ENCODE results near the gene NKD1. TPM values are rescaled to one million over a fixed set of nuclear protein-coding genes. Genes with fewer than 3 reads are reported as not detected.

NKD1 gene
- polyA plus RNA-seq, 3 donors: 0.01 TPM; not detected in 2

DNA sequence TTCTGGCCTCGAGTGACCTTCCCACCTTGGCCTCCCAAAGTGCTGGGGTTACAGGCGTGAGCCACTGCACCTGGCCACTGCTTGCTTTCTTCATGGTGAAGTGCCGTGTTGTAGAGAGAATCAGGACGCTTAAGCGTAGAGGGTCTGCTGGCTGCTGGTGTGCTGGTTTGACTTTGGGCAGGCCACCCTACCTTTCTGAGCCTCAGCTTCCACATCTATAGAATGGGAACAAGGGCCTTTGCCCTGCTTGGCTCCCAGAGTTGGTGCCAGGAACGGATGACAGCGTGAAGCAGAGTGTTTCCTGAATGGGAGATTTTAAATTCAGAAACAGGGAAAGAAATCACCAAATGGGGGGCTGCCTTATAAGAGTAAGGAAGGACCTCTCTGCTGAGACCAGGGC, 60.9 kb downstream of the NKD1 start:
- no peaks in the 10 kb centered on the region for H3K9me3 ChIP-seq (replicated peaks in 1 of 2; ENCODE audit: control insufficient read depth in 1 of 2, insufficient read depth in 1 of 2, low read length in 2 of 2)
- peaks cover 3 to 7% (median 6%) of the 10 kb centered on the region in 3 donors for H3K27me3 Mint-ChIP-seq (ENCODE audit: low read depth in 3 of 3)
- no peaks in the 10 kb centered on the region for H3K36me3 ChIP-seq (replicated peaks in 1 of 2; ENCODE audit: control insufficient read depth in 1 of 2, insufficient read depth in 2 of 2, low read length in 2 of 2)
- no peak overlapping the region for H3K27ac Mint-ChIP-seq
- no peaks in the 10 kb centered on the region for H3K27me3 ChIP-seq (ENCODE audit: control insufficient read depth in 2 of 2, insufficient read depth in 2 of 2, low read length in 2 of 2)
- H3K79me2 ChIP-seq (ENCODE audit: insufficient read depth, low read length): no peaks in the 10 kb centered on the region
- H3K4me1 ChIP-seq (ENCODE audit: control insufficient read depth in 1 of 2, insufficient read depth in 2 of 2, low read length in 2 of 2): peaks cover 27 to 29% of the 10 kb centered on the region in 2 donors
- H3K36me3 Mint-ChIP-seq: peaks cover 0 to 7% of the 10 kb centered on the region in 2 donors
- no peak overlapping the region for H3K9ac ChIP-seq (ENCODE audit: insufficient read depth, low read length, poor library complexity, severe bottlenecking)
- no peak overlapping the region for H3K4me2 ChIP-seq (replicated peaks; ENCODE audit: extremely low read depth, low read length, poor library complexity, severe bottlenecking)
- peaks cover 28% of the 10 kb centered on the region for H3K4me1 Mint-ChIP-seq
- H3K27ac ChIP-seq (ENCODE audit: low read depth in 1 of 2, low read length in 2 of 2): no peak overlapping the region
- no peak overlapping the region for H3K4me3 ChIP-seq (replicated peaks in 1 of 3; ENCODE audit: low read depth in 2 of 3, low read length in 3 of 3)
- TF ChIP-seq, protein P1, sequence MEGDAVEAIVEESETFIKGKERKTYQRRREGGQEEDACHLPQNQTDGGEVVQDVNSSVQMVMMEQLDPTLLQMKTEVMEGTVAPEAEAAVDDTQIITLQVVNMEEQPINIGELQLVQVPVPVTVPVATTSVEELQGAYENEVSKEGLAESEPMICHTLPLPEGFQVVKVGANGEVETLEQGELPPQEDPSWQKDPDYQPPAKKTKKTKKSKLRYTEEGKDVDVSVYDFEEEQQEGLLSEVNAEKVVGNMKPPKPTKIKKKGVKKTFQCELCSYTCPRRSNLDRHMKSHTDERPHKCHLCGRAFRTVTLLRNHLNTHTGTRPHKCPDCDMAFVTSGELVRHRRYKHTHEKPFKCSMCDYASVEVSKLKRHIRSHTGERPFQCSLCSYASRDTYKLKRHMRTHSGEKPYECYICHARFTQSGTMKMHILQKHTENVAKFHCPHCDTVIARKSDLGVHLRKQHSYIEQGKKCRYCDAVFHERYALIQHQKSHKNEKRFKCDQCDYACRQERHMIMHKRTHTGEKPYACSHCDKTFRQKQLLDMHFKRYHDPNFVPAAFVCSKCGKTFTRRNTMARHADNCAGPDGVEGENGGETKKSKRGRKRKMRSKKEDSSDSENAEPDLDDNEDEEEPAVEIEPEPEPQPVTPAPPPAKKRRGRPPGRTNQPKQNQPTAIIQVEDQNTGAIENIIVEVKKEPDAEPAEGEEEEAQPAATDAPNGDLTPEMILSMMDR (IDR thresholded peaks at IDR 0.05): no peak
- H3K9me3 Mint-ChIP-seq: peaks cover 0 to 1% (median 0%) of the 10 kb centered on the region in 7 donors
- 83% methylated on average over 7 of the region's 7 CpGs for WGBS (ENCODE audit: insufficient coverage)
- intact Hi-C loops (cut with micrococcal nuclease): no loop called here
- no peak overlapping the region for H2AFZ ChIP-seq (ENCODE audit: insufficient read depth, low read depth, low read length, poor library complexity, severe bottlenecking)
- no peak overlapping the region for H3K4me3 Mint-ChIP-seq
- H4K20me1 ChIP-seq (ENCODE audit: insufficient read depth, low read length): no peaks in the 10 kb centered on the region
- no peak for DNase-seq

DNA sequence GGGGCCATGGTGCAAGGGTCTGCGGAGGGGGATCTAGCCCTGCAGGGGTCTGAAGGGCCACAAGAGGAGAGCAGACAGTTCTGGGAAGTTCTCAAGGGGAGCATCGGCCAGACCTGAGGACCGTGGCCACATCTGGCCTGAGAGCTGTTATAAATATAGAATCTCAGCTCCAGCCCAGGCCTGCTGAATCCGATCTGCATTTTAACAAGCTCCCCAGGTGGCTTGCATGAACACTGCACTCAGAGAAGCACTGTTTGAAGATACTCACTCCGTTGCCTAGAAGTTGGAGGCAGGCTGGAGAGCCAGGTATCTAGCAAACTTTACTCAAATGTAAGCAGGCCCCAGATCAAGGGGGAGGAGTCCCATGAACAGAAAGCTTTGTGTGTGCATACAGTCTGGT, 61.3 kb downstream of the NKD1 start:
- Mint-ChIP-seq H3K9me3 (peaks cover 0 to 1% (median 0%) of the 10 kb centered on the region in 7 donors), H3K4me3 (no peak overlapping the region), H3K36me3 (peaks cover 0 to 7% of the 10 kb centered on the region in 2 donors), H3K27me3 (ENCODE audit: low read depth in 3 of 3) (peaks cover 3 to 7% (median 6%) of the 10 kb centered on the region in 3 donors), H3K4me1 (peaks cover 28% of the 10 kb centered on the region), H3K27ac (peak overlapping the region in 1 of 7 donors; percentile 35)
- Histone ChIP-seq H3K27ac (ENCODE audit: low read depth in 1 of 2, low read length in 2 of 2) (no peak overlapping the region), H4K20me1 (ENCODE audit: insufficient read depth, low read length) (no peaks in the 10 kb centered on the region), H3K36me3 (replicated peaks in 1 of 2; ENCODE audit: control insufficient read depth in 1 of 2, insufficient read depth in 2 of 2, low read length in 2 of 2) (no peaks in the 10 kb centered on the region), H3K4me1 (ENCODE audit: control insufficient read depth in 1 of 2, insufficient read depth in 2 of 2, low read length in 2 of 2) (peaks cover 27 to 29% of the 10 kb centered on the region in 2 donors), H3K27me3 (ENCODE audit: control insufficient read depth in 2 of 2, insufficient read depth in 2 of 2, low read length in 2 of 2) (no peaks in the 10 kb centered on the region), H3K9me3 (replicated peaks in 1 of 2; ENCODE audit: control insufficient read depth in 1 of 2, insufficient read depth in 1 of 2, low read length in 2 of 2) (no peaks in the 10 kb centered on the region), H3K4me2 (replicated peaks; ENCODE audit: extremely low read depth, low read length, poor library complexity, severe bottlenecking) (no peak overlapping the region), H2AFZ (ENCODE audit: insufficient read depth, low read depth, low read length, poor library complexity, severe bottlenecking) (no peak overlapping the region), H3K4me3 (replicated peaks in 1 of 3; ENCODE audit: low read depth in 2 of 3, low read length in 3 of 3) (no peak overlapping the region), H3K79me2 (ENCODE audit: insufficient read depth, low read length) (no peaks in the 10 kb centered on the region), H3K9ac (ENCODE audit: insufficient read depth, low read length, poor library complexity, severe bottlenecking) (no peak overlapping the region)
- intact Hi-C loops (cut with micrococcal nuclease): no loop called here
- DNase-seq: no peak
- TF ChIP-seq, protein P1 (IDR thresholded peaks at IDR 0.05): no peak
- 100% methylated on average over 4 of the region's 5 CpGs for WGBS (ENCODE audit: insufficient coverage)
